Stimulated activated CD4-positive, alpha-beta T cell treated with anti-CD3 and anti-CD28 coated beads, Interleukin-2, amount 100 ng/mL, for 24 hours (primary cell): ENCODE results near the gene IMMP2L.
"Not testable (repeated sequence)": the region's sequence is repeated elsewhere in the genome, so short reads cannot be mapped to it uniquely, and the experiment has no call there.

Source experiments
- DNase-seq, 2 donors: peaks; one replicate each; pipeline ENCODE4 v3.0.0-alpha.2; 2020

The IMMP2L gene

DNA sequence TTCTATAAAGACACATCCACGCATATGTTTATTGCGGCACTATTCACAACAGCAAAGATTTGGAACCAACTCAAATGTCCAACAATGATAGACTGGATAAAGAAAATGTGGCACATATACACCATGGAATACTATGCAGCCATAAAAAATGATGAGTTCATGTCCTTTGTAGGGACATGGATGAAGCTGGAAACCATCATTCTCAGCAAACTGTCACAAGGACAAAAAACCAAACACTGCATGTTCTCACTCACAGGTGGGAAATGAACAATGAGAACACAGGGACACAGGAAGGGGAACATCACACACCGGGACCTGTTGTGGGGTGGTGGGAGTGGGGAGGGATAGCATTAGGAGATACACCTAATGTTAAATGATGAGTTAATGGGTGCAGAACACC, 238.6 kb downstream of the IMMP2L start:
- DNase-seq, result not testable (repeated sequence)

DNA sequence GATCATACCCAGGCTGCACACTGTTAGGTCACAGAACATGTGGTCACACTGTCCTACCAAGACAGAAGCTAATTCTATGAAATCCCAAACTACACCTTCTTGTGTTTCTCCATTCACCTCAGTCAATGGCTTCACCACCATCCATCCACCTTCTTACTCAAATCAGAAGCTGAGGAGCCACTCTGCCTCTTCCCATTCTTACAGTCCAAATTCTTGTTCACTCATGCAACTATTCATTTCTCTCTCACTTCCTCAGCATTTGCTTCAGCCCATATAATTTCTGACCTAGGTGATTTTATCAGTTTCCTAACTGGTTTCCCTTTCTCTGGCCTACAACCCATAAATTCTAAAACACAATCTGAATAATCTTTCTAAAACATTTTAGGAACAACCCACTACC, 242.2 kb downstream of the IMMP2L start:
- no peak for DNase-seq

DNA sequence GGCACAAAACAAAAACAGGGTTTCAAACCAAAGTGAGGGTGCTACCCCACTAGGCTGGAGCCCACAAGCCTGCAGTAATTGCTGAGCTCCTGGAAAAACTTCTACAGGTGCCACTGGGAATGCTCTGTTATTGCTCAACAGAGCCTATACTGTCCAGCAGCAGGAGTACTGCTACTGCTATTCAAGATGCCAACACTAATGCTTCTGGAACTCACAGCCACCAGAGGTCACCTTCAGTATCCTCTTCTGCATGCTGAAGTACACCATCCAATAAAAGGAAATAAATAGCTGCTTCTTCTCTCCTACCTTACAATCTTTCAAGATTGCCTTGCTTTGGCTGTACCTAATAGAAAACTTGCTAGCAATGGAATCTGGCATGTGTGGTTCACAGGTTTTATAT, 249.3 kb downstream of the IMMP2L start:
- DNase-seq, result no peak

DNA sequence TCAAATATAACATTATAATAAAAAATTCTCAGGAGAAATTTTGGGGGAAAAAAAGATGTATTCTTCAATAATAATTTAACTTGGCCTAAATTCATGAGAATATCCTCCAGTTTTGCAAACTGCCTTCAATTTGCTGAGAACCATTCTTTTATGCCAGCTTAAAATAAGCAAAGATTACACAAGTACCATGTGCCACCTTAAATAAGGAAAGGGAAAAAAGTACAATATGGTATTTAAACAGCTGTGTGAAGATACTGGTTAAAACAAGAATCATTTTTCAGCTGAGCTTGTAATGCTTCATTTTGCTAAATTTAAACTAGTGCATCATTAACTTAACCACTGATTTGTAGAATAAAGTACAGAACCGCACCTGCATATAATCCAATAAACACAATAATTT, 253.6 kb downstream of the IMMP2L start:
- DNase-seq, result no peak

DNA sequence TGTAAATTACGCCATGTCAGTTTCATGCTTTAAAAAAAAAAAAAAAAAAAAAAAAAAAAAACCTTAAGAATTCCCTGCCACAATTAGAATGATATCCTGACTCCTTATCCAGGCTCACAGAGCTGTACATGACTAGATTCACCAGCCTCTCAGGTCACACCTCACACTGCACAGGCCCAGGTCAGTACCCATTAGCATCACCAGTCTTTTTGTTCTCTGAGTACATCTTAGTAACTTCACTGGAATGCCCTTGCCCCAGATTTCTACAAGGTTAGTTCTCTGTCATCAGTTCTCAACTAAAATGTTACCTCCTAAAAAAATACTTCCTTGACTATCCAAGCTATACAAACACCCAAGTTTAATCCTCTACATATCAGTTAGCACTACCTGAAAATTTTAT, 260.4 kb downstream of the IMMP2L start:
- DNase-seq, result no peak

DNA sequence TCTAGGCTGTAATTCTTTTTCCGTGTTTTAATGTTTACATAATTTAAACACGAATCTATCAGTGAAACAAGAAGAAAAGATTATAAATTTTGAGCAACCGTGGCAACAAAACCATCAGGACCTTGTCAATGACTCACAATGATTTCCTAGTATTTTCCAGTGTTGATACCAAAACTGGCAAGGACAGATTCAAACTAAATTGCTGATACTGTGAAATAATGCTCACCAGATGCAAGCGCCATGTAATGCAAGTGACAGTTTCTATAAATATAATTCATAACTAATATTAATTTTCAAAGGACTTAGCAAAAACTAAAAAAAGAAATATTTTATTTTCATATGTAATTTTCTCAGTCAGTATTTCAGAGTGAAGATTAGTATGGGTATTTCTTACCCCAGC, 267.8 kb downstream of the IMMP2L start:
- DNase-seq, result no peak

DNA sequence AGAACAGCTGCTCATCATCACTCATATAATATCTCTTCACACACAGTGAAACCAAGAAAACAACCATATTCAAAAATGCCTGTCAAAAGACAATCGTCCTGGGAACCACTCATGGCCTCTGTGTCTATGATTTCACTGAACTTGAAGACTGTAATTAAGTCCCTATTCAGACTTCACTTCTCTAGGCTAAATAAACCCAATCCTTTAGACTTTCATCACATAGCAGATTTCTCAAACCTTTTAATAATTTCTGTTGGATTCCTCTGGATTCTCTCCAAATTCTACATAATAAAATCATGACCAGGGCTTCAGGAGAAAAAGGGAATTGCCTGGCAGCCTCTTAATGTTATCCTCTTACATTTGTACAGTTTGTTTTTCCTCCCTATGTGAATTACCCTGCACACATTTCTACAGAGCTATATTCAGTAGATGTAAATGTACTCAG, 270.2 kb downstream of the IMMP2L start:
- no peak for DNase-seq

DNA sequence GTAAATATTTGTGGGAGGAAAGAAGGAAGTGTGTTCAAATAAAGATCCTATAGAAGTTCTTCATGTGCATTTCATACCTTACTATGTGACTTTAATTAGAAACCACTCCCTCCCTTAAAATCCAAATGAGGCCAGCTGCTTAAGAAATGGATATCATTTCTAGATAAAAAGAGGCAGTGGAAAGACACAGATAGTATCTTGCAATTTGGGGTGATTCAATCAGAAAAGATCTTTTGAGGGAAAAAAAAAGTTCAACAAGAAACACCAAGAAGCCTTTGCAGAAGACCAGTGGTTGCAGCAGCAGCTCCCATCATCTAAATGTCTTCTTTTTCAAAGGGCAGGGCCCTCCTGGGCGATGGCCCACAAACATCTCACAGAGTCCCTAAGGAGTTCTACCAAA, 271.3 kb downstream of the IMMP2L start:
- DNase-seq, result no peak

DNA sequence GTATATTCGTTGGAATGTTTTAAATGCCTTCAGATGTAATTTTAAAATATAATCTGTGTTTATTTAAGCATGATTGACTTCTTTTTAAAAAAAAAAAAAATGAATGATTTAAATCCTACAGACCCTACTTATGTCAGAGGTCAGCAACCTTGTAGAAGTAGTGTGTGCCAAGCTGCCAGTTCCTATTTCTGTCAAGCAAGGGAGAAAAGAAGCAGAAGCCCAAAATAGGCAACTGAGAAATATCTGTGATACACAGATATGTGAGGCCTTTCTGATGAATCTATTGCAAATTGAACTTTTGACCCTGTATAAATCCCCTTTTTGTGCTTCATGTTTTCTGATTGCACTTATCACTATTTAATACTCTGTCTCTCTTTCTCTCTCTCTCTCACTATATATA, 271.9 kb downstream of the IMMP2L start:
- DNase-seq, result no peak

DNA sequence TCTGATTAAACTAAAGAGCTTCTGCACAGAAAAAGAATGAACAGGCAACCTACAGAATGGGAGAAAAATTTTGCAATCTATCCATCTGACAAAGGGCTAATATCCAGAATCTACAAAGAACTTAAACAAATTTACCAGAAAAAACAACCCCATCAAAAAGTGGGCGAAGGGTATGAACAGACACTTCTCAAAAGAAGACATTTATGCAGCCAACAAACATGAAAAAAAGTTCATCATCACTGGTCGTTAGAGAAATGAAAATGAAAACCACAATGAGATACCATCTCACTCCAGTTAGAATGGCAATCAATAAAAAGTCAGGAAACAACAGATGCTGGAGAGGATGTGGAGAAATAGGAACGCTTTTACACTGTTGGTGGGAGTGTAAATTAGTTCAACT, 273.9 kb downstream of the IMMP2L start:
- not testable (repeated sequence) for DNase-seq

DNA sequence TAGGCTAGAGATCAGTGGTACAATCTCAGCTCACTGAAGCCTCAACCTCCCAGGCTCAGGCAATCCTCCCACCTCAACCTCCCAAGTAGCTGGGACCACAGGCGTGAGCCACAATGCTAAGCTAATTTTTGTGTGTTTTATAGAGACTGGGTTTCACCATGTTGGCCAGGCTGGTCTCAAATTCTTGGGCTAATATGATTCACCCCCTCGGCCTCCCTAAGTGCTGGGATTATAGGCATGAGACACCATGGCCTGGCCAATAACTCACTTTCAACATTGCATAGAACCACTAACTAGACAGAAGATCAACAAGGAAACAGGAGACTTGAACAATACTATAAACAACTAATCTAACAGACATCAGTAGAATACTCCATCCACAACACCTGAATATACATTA, 279.7 kb downstream of the IMMP2L start:
- no peak for DNase-seq

DNA sequence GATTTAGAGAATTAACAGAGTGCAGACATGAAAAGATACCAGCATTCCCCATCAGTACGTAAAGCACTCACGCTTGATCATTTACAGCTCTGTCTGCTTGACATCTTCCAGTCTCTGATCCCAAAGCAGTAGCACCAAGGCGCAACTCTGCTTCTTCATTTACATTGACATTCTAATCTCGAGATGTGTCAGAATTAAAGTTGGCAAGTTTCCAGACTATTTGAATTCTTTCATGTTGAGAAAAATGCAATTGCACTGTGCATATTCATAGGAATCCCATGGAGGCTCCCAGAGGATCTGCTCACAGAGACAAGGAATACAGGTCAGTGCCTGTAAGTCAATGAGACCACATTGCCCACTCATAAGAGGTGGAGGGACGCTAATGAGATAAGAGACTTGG, 287.4 kb downstream of the IMMP2L start:
- no peak for DNase-seq

DNA sequence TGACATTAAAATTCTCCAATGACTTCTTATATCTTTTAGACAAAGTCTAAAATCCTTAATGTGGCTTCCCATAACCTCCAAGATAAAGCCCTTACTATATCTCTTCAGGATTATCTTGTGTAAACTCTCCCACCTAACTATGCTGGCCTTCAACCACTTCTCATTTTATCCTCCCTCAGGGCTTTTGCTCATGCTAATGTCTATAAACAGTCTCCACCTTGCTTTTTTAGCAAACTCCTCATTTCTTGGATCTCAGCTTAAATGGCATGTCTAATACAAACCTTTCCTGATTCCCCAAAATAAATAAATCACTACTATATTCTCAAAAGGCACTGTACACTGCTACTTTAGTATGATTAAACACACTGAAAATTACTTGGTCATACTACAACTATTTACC, 290.2 kb downstream of the IMMP2L start:
- no peak for DNase-seq

DNA sequence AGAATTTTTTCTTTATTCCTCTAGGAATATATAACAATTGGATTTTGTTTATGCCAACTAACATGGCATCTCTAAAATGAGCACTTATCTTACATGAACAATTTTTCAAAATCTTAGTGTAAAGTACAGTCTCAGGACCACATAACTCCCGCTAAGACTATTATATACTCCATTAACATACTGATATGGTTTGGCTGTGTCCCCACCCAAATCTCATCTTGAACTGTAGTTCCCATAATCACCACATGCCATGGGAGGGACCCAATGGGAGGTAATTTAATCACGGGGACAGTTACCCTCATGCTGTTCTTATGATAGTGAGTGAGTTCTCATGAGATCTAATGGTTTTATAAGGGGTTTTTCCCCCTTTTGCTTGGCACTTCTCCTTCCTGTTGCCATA, 291.5 kb downstream of the IMMP2L start:
- DNase-seq, result not testable (repeated sequence)

DNA sequence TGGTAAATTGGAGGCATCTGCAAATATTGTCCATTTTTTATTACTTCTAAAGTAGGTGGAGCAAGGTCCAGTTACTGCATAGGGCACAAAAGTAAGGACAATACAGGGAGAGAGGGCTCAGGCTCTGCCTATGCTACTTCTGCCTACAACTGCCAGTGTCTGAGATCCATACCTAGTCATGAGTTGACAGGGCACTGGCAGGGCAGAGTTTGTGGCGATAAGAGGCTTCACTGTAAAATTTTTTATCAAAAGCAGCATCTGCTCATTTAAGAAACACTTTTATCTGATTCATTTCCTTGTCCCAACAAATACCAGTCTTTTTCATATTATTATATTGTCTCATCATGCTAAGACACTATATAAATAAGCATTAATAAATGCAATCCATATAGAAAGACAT, 293.4 kb downstream of the IMMP2L start:
- DNase-seq, result no peak

DNA sequence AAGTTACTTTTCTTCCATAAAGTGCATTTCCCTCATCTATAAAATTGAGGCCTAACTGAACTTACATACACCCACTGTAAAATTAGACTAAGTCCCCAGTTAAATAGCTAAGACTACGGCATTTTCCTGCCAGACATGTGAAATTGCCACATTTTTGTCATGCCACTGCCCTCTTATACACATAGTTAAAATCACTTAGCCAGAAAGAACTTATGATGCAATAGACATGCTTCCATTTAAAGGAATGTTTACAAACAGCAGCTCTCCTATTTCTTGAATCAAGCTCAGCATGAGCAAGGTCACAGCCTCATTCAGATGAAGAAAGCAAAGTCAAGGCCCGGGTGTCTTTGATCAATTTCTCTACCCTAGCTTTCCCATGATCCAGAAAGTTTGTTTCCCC, 295.7 kb downstream of the IMMP2L start:
- no peak for DNase-seq

DNA sequence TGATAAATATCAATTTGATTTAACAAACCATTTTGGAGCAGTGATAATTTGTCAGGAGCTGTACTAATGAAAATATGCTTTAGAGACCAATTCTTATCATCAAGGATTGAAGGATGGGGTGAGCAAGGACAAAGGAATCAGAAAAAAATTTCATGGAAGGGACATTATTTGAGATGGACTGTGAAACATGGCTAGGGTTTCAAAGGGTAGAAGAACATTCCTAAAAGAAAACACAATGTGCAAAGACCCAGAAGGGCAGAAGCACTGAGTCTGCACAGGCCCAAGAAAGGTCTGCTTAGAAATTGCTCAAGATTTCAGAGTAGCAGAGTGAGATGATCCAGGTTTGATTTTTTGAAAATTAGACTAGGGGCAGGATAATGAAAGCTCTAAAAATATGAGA, 296.9 kb downstream of the IMMP2L start:
- no peak for DNase-seq

DNA sequence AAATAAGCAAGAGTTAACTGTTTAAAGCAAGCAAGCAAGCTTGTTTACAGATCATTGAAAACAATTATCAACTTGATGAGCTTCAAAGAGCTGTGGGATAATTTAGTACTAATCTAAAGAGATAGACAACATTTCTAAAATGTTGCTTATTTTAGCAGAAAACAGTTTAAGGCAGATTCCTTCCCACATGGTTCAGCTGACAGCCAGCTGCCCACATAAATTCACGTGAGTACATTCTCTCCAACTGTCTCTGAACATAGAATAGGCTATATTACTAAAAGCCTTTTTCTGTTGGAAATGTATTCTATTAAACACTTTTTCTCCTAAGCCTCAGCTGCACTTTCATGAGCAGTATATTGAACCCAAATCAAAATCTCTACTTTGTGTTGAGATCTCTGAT, 297.3 kb downstream of the IMMP2L start:
- DNase-seq, result no peak

DNA sequence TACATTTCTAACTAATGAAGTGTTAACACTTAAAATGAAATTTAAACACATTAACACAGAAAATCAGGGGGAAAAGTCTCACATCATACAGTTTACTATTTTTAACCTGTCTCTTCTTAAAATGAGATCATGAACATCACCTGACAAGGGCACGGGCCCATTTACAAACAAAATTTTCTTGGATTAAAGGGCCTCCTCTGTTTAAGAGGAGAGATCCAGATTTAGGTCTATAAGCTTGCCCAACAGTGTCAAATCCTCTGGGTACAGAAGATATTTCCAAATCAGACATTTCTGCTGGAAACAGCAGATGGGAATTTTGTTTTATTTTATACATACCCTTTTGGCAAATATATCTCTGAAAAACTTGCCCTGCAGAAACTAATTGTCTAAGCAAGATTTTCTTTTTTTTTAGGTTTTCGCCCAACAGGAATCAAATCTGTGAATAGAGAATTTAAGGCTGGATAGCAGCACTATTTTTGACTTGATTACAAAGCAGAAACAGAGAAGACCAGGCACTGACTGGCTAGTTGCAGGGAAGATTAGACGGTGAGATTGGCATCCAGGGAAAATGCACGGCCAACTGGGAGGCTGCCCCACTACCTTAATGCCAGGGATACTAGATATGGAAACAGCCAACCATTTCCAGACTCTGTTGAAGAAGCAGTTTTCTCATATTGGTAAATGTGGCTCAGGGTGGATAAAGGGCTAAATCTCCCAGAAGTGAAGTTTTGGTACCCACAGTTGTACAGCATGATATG, 298.0 kb downstream of the IMMP2L start:
- DNase-seq, result no peak

DNA sequence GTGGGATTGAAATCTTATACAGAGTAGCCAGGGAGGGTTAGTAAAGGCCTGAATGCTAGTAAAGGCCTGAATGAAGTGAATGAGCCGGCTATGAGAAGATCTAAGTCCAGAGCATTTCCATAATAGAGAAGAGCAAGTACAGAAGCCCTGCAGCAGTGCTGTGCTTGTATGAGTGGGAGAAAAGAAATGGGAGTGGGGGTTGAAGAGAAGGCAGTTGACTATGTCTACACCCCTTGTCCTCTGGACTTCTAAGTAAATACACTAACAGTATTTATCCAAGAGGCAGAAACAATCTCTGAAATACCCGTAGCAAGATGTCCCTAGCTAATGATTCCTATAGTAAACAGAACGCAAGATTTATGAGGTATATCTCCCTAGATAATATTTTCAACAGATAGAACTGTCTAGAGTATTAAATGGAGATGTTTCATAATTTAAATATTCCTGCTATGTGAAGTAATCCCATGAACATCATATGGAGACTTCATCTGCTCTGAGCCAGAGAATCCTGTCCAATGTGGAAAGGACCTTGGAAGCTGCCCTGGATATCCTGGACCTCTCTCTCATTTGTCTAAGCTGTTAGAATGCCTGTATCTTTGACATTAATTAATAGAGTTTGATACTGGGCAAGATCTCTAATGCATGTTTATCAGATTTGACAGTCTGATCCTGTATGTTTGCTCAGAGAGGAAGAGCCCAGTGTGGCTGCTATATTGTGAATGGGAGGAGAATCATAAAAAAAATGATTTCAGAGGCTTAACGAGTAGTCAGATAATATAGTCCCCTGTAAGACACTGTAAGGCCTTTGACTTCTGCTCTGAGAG, 299.8 kb downstream of the IMMP2L start:
- no peak for DNase-seq

DNA sequence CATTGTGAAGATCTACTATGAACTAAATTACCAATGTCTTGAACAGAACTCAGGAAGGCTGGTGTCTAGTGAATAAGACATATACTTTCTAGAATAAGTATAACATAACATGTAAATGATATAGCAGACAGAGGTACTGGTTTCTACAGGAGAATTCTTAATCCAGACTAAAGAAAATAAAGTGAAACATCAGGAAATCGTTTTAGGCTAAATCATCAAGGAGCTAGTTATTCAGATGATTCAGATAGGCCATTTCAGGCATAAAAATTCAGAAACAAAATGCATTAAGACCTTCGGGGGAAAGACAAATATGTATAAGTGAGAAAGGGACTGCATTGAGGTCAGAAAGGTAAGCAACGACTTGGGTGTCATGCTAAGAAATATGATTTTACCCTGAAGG, 300.8 kb downstream of the IMMP2L start:
- DNase-seq, result no peak

DNA sequence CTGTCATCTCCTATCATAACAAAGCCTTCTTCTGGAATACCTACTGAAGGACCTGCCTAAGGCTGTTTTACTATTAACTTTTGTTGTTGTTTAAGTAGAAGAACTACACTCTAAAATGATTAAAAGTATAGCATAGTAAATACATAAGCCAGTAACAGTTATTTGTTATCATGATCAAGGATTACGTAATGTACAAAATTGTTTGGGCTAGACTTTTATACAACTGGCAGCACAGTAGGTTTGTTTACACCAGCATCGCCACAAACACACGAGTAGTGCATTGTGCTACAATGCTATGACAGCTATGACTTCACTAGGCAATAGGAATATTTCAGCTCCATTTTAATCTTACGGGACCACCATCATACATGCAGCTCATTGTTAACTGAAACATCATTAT, 302.3 kb downstream of the IMMP2L start:
- no peak for DNase-seq

DNA sequence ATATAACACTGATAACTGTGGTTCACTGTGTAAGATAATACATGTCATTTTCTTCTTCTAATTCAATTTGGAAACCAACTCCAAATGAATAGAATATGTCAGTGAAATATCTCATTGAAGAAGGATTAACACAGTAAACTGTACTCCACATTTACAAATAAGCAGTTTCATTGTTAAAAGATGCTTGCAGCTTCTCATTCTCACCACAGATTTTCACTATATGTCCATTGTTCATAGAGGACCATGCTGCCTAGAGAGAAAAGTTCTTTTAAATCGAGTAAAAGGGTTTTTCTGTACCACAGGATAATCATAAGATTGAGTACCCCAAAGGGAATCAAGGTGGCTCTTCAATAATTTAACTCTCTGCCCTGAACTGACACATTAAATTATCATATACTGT, 305.9 kb downstream of the IMMP2L start:
- no peak for DNase-seq

DNA sequence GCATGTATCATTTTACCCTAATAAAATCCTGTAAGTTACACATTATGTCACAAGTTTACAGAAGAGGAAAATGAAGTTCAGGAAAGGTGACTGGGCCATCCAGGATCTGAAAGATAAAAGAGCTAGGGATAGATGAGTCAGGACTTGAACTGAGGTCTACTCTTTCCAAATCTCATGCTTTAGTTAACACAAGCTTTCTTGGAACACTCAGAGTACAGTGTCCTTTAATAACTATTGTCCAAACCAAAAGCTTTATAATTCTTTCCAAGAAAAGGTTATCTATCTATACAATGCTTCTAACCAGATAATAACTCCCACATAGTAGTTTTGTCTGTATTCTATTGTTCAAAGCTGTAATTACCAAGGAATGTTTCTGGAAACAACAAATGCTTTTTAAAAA, 306.7 kb downstream of the IMMP2L start:
- no peak for DNase-seq

DNA sequence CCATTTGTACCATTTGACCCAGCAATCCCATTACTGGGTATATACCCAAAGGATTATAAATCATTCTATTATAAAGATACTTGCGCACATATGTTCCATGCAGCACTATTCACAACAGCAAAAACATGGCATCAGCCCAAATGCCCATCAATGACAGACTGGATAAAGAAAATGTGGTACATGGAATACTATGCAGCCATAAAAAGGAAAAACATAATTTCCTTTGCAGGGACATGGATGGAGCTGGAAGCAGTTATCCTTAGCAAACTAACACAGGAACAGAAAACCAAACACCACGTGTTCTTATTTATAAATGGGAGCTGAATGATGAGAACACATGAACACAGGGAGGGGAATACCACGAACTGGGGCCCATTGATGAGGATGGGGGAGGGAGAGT, 310.9 kb downstream of the IMMP2L start:
- not testable (repeated sequence) for DNase-seq
